GM23338 (cell line): ENCODE measurements around the gene PLCH2. TPM values are rescaled to one million over a fixed set of nuclear protein-coding genes. Genes with fewer than 3 reads are reported as not detected.

Experiments
- ATAC-seq: fragments of 200-7000 bp; cut with Tn5 transposase; 3 replicates; pipeline ENCODE4 v1.9.1; 2020
- DNase-seq: peaks from one replicate; pipeline ENCODE4 v3.0.0-alpha.2; 2015; ENCODE audit warnings: low spot score
- H2AFZ ChIP-seq: fragments of 200-600 bp; sonication (generic); 2 replicates; pipeline ENCODE4 v1.8.0; 2016; ENCODE audit warnings: antibody characterized with exemption, mild to moderate bottlenecking, moderate library complexity
- H3F3A ChIP-seq: fragments of 200-600 bp; sonication (generic); replicated peaks from 2 replicates; pipeline ENCODE4 v1.8.0; 2017; ENCODE audit warnings: antibody characterized with exemption, mixed run types, low read depth
- H3K27ac ChIP-seq: fragments of 200-600 bp; sonication (generic); 2 replicates; pipeline ENCODE4 v1.6.1; 2016; ENCODE audit warnings: low read depth
- H3K27me3 ChIP-seq: fragments of 200-600 bp; sonication (generic); 2 replicates; pipeline ENCODE4 v1.8.0; 2016; ENCODE audit warnings: mild to moderate bottlenecking, mixed run types, moderate library complexity; ENCODE audit not compliant: insufficient read depth
- H3K36me3 ChIP-seq: fragments of 200-600 bp; sonication (generic); 2 replicates; pipeline ENCODE4 v1.8.0; 2016; ENCODE audit warnings: mild to moderate bottlenecking; ENCODE audit not compliant: insufficient read depth
- H3K4me1 ChIP-seq: fragments of 200-600 bp; sonication (generic); 2 replicates; pipeline ENCODE4 v1.8.0; 2016; ENCODE audit warnings: mild to moderate bottlenecking, moderate library complexity; ENCODE audit not compliant: insufficient read depth
- H3K4me2 ChIP-seq: fragments of 200-600 bp; sonication (generic); 2 replicates; pipeline ENCODE4 v1.7.1; 2017; ENCODE audit warnings: mixed run types
- H3K4me3 ChIP-seq: fragments of 200-600 bp; sonication (generic); 2 replicates; pipeline ENCODE4 v1.6.1; 2016; ENCODE audit warnings: mixed run types
- H3K79me2 ChIP-seq: fragments of 200-600 bp; sonication (generic); replicated peaks from 2 replicates; pipeline ENCODE4 v1.8.0; 2017; ENCODE audit warnings: mild to moderate bottlenecking; ENCODE audit not compliant: insufficient read depth
- H3K9me2 ChIP-seq: fragments of 200-600 bp; sonication (generic); 2 replicates; pipeline ENCODE4 v1.8.0; 2017; ENCODE audit not compliant: insufficient read depth
- H4K20me1 ChIP-seq: fragments of 200-600 bp; sonication (generic); replicated peaks from 2 replicates; pipeline ENCODE4 v1.8.0; 2017; ENCODE audit warnings: mild to moderate bottlenecking; ENCODE audit not compliant: insufficient read depth
- H3K27ac Mint-ChIP-seq: 2 replicates; pipeline ENCODE4 v1.8.0; 2020; ENCODE audit warnings: inconsistent platforms, mild to moderate bottlenecking, moderate library complexity, mixed read lengths
- H3K27me3 Mint-ChIP-seq: 3 replicates; pipeline ENCODE4 v1.8.0; 2022; ENCODE audit warnings: low read depth, mild to moderate bottlenecking, moderate library complexity, mixed read lengths, inconsistent platforms; ENCODE audit not compliant: insufficient read depth, poor library complexity
- H3K36me3 Mint-ChIP-seq: 3 replicates; pipeline ENCODE4 v1.8.0; 2021; ENCODE audit warnings: low read depth, mild to moderate bottlenecking, inconsistent platforms, moderate library complexity, mixed read lengths
- H3K4me1 Mint-ChIP-seq: 3 replicates; pipeline ENCODE4 v1.8.0; 2020; ENCODE audit warnings: mild to moderate bottlenecking, inconsistent platforms, mixed read lengths
- H3K4me3 Mint-ChIP-seq: 3 replicates; pipeline ENCODE4 v1.8.0; 2021; ENCODE audit warnings: moderate library complexity, mild to moderate bottlenecking, inconsistent platforms, mixed read lengths
- H3K9me3 Mint-ChIP-seq: 3 replicates; pipeline ENCODE4 v1.8.0; 2020; ENCODE audit warnings: moderate library complexity, mild to moderate bottlenecking, inconsistent platforms, mixed read lengths
- CREB1 ChIP-seq: fragments of 250-450 bp; sonication (Bioruptor Pico); IDR thresholded peaks from 2 replicates; pipeline ENCODE4 v1.5.0; 2020; ENCODE audit warnings: low read depth, mild to moderate bottlenecking, moderate library complexity
- EZH2 ChIP-seq: fragments of 200-600 bp; sonication (generic); IDR thresholded peaks from one replicate; pipeline ENCODE4 v1.8.0; 2017; ENCODE audit warnings: antibody characterized with exemption, mild to moderate bottlenecking, low read depth; ENCODE audit not compliant: unreplicated experiment
- NANOG ChIP-seq: IDR thresholded peaks from 2 replicates; pipeline ENCODE4 v1.6.1; 2016; ENCODE audit warnings: antibody characterized with exemption, borderline replicate concordance
- STAT1 ChIP-seq: IDR thresholded peaks from one replicate; pipeline ENCODE4 v1.6.1; 2016; ENCODE audit warnings: antibody characterized with exemption; ENCODE audit not compliant: unreplicated experiment
- polyA plus RNA-seq: library from polyadenylated mRNA; unstranded; fragments of >200 nt; fragmentation: Nextera tagmentation; extraction: Ambion mirVana; gene quantifications from 2 replicates; pipeline ENCODE4 v1.2.1, GENCODE V29; 2016
- total RNA-seq: library from RNA; depleted of rRNA; stranded (reverse); fragments of >200 nt; shearing (Covaris generic); gene quantifications from 2 replicates; pipeline ENCODE4 v1.2.3, GENCODE V29; 2014
- TF ChIP-seq, protein P1 (sequence below): IDR thresholded peaks from 2 replicates; pipeline ENCODE4 v1.6.1; 2016; ENCODE audit warnings: antibody characterized with exemption
- TF ChIP-seq, protein P2 (sequence below): fragments of 250-450 bp; sonication (Bioruptor Pico); IDR thresholded peaks from 2 replicates; pipeline ENCODE4 v1.5.0; 2020; ENCODE audit warnings: mild to moderate bottlenecking, moderate library complexity

The PLCH2 gene
- total and polyA plus RNA-seq, 2 experiments from 2014 or later, result 0.31 TPM; not detected in 1

DNA sequence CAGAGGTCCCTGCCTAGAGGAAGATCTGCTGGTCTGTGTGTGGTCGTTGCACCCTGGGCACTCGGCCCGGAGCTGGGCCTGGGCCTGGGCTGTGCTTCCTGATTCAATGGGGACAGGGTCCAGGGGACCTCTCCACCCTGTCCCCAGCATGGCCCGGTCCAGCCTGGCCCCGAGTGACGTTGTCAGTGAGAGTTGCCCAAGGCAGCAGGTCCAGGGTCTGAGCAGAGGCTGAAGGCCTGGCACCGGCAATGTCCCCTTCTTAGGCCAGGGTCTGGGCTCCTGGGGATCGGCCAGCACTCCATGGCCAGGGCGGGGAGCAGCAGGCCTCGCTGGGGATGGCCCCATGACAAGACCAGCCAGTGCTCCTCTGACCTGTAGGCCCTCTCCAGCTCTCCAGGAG lies 48.1 kb upstream of the PLCH2 start:
- Mint-ChIP-seq H3K9me3 (peaks cover 13% of the 10 kb centered on the region; the same call in 2 of the 3 replicates), H3K36me3 (no peaks in the 10 kb centered on the region), H3K27ac (no peak overlapping the region), H3K4me1 (no peaks in the 10 kb centered on the region), H3K27me3 (peaks cover 5% of the 10 kb centered on the region), H3K4me3 (no peak overlapping the region)
- H3K4me2 ChIP-seq, result no peak overlapping the region
- no peak for ATAC-seq
- H2AFZ ChIP-seq, result no peak overlapping the region
- no peak overlapping the region for H3K27ac ChIP-seq
- no peaks in the 10 kb centered on the region for H3K79me2 ChIP-seq
- no peaks in the 10 kb centered on the region for H4K20me1 ChIP-seq
- H3K4me3 ChIP-seq, result no peak overlapping the region
- H3K36me3 ChIP-seq, result no peaks in the 10 kb centered on the region
- H3F3A ChIP-seq, result no peaks in the 10 kb centered on the region
- H3K27me3 ChIP-seq, result no peaks in the 10 kb centered on the region
- DNase-seq, result no peak
- no peak for TF ChIP-seq EZH2
- TF ChIP-seq, protein P1, sequence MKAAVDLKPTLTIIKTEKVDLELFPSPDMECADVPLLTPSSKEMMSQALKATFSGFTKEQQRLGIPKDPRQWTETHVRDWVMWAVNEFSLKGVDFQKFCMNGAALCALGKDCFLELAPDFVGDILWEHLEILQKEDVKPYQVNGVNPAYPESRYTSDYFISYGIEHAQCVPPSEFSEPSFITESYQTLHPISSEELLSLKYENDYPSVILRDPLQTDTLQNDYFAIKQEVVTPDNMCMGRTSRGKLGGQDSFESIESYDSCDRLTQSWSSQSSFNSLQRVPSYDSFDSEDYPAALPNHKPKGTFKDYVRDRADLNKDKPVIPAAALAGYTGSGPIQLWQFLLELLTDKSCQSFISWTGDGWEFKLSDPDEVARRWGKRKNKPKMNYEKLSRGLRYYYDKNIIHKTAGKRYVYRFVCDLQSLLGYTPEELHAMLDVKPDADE, result no peak
- no peak for TF ChIP-seq STAT1
- no peak for TF ChIP-seq CREB1 (CRISPR knock-in tag)
- TF ChIP-seq, protein P2, sequence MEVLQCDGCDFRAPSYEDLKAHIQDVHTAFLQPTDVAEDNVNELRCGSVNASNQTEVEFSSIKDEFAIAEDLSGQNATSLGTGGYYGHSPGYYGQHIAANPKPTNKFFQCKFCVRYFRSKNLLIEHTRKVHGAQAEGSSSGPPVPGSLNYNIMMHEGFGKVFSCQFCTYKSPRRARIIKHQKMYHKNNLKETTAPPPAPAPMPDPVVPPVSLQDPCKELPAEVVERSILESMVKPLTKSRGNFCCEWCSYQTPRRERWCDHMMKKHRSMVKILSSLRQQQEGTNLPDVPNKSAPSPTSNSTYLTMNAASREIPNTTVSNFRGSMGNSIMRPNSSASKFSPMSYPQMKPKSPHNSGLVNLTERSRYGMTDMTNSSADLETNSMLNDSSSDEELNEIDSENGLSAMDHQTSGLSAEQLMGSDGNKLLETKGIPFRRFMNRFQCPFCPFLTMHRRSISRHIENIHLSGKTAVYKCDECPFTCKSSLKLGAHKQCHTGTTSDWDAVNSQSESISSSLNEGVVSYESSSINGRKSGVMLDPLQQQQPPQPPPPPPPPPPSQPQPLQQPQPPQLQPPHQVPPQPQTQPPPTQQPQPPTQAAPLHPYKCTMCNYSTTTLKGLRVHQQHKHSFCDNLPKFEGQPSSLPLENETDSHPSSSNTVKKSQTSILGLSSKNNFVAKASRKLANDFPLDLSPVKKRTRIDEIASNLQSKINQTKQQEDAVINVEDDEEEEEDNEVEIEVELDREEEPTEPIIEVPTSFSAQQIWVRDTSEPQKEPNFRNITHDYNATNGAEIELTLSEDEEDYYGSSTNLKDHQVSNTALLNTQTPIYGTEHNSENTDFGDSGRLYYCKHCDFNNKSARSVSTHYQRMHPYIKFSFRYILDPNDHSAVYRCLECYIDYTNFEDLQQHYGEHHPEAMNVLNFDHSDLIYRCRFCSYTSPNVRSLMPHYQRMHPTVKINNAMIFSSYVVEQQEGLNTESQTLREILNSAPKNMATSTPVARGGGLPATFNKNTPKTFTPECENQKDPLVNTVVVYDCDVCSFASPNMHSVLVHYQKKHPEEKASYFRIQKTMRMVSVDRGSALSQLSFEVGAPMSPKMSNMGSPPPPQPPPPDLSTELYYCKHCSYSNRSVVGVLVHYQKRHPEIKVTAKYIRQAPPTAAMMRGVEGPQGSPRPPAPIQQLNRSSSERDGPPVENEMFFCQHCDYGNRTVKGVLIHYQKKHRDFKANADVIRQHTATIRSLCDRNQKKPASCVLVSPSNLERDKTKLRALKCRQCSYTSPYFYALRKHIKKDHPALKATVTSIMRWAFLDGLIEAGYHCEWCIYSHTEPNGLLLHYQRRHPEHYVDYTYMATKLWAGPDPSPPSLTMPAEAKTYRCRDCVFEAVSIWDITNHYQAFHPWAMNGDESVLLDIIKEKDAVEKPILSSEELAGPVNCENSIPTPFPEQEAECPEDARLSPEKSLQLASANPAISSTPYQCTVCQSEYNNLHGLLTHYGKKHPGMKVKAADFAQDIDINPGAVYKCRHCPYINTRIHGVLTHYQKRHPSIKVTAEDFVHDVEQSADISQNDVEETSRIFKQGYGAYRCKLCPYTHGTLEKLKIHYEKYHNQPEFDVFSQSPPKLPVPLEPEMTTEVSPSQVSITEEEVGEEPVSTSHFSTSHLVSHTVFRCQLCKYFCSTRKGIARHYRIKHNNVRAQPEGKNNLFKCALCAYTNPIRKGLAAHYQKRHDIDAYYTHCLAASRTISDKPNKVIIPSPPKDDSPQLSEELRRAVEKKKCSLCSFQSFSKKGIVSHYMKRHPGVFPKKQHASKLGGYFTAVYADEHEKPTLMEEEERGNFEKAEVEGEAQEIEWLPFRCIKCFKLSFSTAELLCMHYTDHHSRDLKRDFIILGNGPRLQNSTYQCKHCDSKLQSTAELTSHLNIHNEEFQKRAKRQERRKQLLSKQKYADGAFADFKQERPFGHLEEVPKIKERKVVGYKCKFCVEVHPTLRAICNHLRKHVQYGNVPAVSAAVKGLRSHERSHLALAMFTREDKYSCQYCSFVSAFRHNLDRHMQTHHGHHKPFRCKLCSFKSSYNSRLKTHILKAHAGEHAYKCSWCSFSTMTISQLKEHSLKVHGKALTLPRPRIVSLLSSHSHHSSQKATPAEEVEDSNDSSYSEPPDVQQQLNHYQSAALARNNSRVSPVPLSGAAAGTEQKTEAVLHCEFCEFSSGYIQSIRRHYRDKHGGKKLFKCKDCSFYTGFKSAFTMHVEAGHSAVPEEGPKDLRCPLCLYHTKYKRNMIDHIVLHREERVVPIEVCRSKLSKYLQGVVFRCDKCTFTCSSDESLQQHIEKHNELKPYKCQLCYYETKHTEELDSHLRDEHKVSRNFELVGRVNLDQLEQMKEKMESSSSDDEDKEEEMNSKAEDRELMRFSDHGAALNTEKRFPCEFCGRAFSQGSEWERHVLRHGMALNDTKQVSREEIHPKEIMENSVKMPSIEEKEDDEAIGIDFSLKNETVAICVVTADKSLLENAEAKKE, result no peak
- H3K4me1 ChIP-seq, result no peaks in the 10 kb centered on the region
- no peaks in the 10 kb centered on the region for H3K9me2 ChIP-seq

DNA sequence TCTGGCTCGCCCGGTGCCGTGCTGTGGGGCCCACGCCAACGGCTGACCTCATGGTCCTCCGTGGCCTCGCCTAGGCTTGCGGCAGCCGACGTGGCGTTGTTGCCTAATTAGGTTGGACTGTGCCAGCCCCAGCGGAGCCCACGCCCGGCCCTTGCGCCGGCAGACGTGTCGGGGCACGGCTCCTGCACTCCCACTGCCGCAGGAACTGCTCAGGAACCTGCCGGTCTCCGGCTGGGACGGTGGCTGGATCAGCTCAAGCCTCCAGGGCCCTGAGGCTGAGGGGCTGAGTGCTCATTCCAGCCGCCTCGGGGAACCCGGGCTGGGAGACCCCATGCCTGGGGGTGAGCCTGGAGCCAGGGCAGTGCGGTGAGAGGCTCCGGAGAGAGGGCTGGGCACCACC lies 47.6 kb upstream of the PLCH2 start:
- DNase-seq (no peak), ATAC-seq (no peak)
- Histone ChIP-seq H3K36me3 (no peaks in the 10 kb centered on the region), H3K79me2 (no peaks in the 10 kb centered on the region), H3K4me1 (no peaks in the 10 kb centered on the region), H3K27me3 (no peaks in the 10 kb centered on the region), H3K27ac (no peak overlapping the region), H3F3A (no peaks in the 10 kb centered on the region), H3K9me2 (no peaks in the 10 kb centered on the region), H4K20me1 (no peaks in the 10 kb centered on the region), H2AFZ (no peak overlapping the region), H3K4me3 (no peak overlapping the region), H3K4me2 (no peak overlapping the region)
- H3K27me3 Mint-ChIP-seq, result peaks cover 6% of the 10 kb centered on the region
- no peaks in the 10 kb centered on the region for H3K36me3 Mint-ChIP-seq
- H3K4me3 Mint-ChIP-seq, result no peak overlapping the region
- peaks cover 12% of the 10 kb centered on the region; the same call in 2 of the 3 replicates for H3K9me3 Mint-ChIP-seq
- no peak for TF ChIP-seq NANOG
- no peaks in the 10 kb centered on the region for H3K4me1 Mint-ChIP-seq
- no peak overlapping the region for H3K27ac Mint-ChIP-seq
